IPS-18c (cell line): Measurements from ENCODE around the gene DPY19L2.
"Not testable (repeated sequence)": the region's sequence is repeated elsewhere in the genome, so short reads cannot be mapped to it uniquely, and the experiment has no call there.

Experiments used
- H3K4me3 ChIP-seq: 2 replicates; pipeline ENCODE4 v1.7.0; 2013; ENCODE audit warnings: low read depth, mild to moderate bottlenecking, low read length, moderate library complexity; ENCODE audit not compliant: insufficient read depth
- H3K9me3 ChIP-seq: one replicate; pipeline ENCODE4 v1.6.1; 2013; ENCODE audit warnings: mild to moderate bottlenecking, low read length, moderate library complexity; ENCODE audit not compliant: control insufficient read depth, insufficient read depth

The DPY19L2 gene

DNA sequence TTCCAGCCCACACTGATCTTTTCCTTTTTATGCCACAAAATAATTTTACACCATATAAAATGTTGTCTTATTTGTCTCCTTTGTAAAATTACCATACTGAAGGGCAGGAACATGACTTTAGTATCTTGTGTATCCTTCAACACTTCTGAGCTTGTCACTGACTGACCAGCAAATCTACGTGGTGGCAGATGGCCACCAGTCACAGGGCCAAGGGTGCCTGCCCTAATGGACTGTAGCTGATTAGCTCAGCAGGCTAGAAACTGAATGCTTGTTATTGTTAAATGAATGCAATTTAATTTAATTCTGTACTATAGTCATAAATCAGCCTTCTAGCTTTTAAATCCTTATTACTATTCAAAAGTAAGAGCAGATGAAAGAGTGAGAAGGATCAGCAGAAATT is 85.0 kb downstream of the DPY19L2 start:
- H3K9me3 ChIP-seq: not testable (repeated sequence)

DNA sequence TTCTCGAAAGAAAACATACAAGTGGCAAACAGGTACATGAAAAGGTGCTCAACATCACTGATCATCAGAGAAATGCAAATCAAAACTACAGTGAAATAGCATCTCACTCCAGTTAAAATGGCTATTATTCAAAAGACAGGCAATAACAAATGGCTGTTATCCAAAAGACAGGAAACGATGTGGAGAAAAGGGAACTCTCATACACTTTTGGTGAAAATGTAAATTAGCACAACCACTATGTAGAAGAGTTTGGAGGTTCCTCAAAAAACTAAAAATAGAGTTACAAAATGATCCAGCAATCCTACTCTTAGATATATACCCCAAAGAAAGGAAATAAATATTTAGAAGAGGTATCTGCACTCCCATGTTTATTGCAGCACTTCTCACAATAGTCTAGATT is 90.7 kb downstream of the DPY19L2 start:
- not testable (repeated sequence) for H3K4me3 ChIP-seq

More for the DNA sequence above, 85.0 kb downstream of the DPY19L2 start:
- H3K4me3 ChIP-seq: not testable (repeated sequence)

DNA sequence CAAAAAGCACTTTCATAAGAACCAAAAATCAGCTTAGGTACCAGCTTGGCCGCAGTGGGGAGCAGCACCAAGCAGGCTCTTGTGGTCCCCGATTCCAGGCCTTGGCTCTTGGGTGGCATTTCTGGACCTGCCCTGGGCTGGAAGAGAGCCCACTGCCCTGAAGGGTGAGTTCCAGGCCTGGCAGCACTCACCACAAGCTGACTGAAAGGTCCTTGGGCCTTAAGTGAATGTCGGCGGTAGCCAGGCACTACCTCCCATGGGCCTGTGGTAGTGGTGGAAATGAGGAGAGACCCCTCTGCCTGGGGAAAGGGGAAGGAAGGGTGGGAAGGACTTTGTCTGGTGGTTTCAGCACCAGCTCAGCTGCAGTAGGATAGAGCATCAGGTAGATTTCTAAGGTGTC is 96.3 kb downstream of the DPY19L2 start:
- H3K4me3 ChIP-seq, H3K9me3 ChIP-seq: not testable (repeated sequence)

More for the DNA sequence above, 90.7 kb downstream of the DPY19L2 start:
- H3K9me3 ChIP-seq: not testable (repeated sequence)

DNA sequence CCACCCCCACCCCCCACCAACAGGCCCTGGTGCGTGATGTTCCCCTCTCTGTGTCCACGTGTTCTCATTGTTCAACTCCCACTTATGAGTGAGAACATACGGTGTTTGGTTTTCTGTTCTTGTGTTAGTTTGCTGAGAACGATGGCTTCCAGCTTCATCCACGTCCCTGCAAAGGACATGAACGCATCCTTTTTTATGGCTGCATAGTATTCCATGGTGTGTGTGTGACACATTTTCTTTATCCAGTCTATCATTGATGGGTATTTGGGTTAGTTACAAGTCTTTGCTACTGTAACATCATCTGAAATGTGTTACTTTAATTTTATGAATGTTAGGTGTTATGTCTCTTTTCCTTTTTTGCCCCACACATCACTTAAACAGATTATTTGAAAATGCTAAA is 109.8 kb downstream of the DPY19L2 start:
- not testable (repeated sequence) for H3K4me3 ChIP-seq, H3K9me3 ChIP-seq

GRCh38 chr12:63551397-63551796 is 116.9 kb downstream of the DPY19L2 start:
- not testable (repeated sequence) for H3K9me3 ChIP-seq, H3K4me3 ChIP-seq

GRCh38 chr12:63549034-63549433 is 119.3 kb downstream of the DPY19L2 start:
- H3K4me3 ChIP-seq, H3K9me3 ChIP-seq: not testable (repeated sequence)

GRCh38 chr12:63545298-63545916 is 122.9 kb downstream of the DPY19L2 start:
- not testable (repeated sequence) for H3K9me3 ChIP-seq, H3K4me3 ChIP-seq

- H3K9me3 ChIP-seq, H3K4me3 ChIP-seq: not testable (repeated sequence)
Measured at GRCh38 chr12:63538656-63539055, 129.6 kb downstream of the DPY19L2 start.

DNA sequence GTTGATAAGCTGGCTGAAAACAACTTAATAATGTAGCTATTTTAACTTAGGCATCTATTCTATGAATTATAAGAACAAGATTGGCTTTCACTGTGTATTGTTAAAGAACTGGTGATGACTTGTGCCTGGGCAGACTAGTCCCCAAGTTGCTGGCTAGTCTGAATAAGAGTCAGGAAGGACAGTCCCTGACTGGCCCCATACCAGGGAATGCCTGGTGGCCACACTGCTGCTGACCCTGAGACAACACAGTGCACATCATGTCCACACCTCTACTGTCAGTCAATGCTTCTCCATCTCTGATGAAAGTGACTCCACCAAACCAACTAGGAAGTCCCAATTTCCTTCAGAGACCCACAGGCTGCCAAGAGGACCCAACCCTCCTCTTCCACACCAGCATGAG is 130.5 kb downstream of the DPY19L2 start:
- H3K4me3 ChIP-seq, H3K9me3 ChIP-seq: not testable (repeated sequence)

DNA sequence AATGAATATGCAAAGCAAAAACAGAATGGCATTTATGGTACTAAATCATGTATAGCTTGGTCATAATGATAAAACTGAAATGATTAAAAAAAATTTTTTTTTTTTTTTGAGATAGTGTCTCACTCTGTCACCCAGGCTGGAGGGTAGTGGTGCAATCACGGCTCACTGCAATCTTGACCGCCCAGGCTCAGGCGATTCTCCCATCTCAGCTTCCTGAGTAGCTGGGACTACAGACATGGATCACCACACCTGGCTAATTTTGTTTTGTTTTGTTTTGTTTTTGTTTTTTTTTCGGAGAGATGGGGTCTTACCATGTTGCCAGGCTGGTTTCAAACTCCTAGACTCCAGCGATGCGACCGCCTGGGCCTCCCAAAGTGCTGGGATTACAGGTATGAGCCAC is 138.7 kb downstream of the DPY19L2 start:
- H3K4me3 ChIP-seq, H3K9me3 ChIP-seq: not testable (repeated sequence)

DNA sequence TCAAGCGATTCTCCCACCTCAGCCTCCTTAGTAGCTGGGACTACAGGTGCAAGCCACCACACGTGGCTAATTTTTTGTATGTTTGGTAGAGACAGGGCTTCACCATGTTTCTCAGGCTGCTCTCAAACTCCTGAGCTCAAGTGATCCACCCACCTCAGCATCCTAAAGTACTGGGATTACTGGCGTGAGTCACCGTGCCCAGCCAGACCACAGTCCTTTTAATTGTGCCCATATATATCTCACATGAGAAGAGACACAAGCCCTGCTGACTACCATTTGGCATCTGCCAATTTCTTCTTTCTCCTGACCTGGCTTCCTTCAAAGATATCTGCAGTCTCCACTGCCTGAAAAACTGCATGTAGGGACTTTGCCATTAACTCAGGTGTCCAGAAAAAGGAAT is 142.5 kb downstream of the DPY19L2 start:
- Histone ChIP-seq H3K4me3 (no peak overlapping the region), H3K9me3 (no peaks in the 10 kb centered on the region)

DNA sequence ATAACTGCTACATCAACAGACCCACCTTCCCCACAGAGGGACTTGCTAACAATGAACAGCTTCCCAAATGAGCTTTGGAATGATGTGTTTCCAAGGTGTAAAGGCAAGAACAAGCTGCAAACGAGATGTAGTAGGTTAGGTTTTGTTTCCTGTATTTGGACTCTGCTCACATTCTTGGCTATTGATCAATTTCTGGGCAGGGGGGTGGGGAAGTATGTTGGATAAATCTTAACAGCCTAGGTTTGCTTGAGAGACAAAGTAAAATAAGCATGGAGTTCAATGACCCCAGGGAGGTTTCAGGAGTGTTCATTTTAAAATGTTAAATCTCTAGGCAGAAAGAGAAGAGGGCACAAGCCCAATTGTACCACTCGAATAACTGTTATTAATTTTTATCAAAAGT is 146.6 kb downstream of the DPY19L2 start:
- H3K4me3 ChIP-seq: no peak overlapping the region
- no peaks in the 10 kb centered on the region for H3K9me3 ChIP-seq
